Panc1 (cell line): ENCODE data around the gene DTD1.

Experiments used
- CTCF ChIP-seq: fragments of 450-650 bp; IDR thresholded peaks from 2 replicates; pipeline ENCODE4 v1.5.1; 2017; ENCODE audit warnings: mild to moderate bottlenecking
- POLR2AphosphoS5 ChIP-seq: IDR thresholded peaks from 2 replicates; pipeline ENCODE4 v1.6.1; 2012; ENCODE audit warnings: mild to moderate bottlenecking, low read depth, low read length, moderate library complexity
- REST ChIP-seq, 2 experiments: IDR thresholded peaks; 2 replicates each; pipeline ENCODE4 v1.6.1; 2011 to 2012; ENCODE audit warnings: low read depth in 2 of 2, control low read depth in 1 of 2, low read length in 1 of 2, mild to moderate bottlenecking in 1 of 2, moderate library complexity in 1 of 2; ENCODE audit not compliant: insufficient read depth in 1 of 2

GRCh38 chr20:18683839-18684238 is 96.0 kb downstream of the DTD1 start:
- TF ChIP-seq POLR2AphosphoS5 (no peak), CTCF (no peak), REST (IDR thresholded peaks at IDR 0.05; ENCODE audit: insufficient read depth in 1 of 2, low read depth in 2 of 2, low read length in 1 of 2) (no peak)
